Panc1 (cell line): ENCODE data around the gene POLG. TPM values are rescaled to one million over a fixed set of nuclear protein-coding genes. Genes with fewer than 3 reads are reported as not detected.

Experiments used
- ATAC-seq: fragments of 200-7000 bp; cut with Tn5 transposase; 2 replicates; pipeline ENCODE4 v1.9.1; 2020; ENCODE audit warnings: mild to moderate bottlenecking, moderate library complexity
- BruUV-seq: library from RNA; stranded (reverse); fragments of 400-500 nt; replicated peaks from 2 replicates; lab custom pipeline; 2021; lab: Mats Ljungman, UMichigan
- CTCF ChIA-PET: fragments of 300-600 bp; sonication (Branson Sonifier 250); formaldehyde crosslinking; loops from one replicate; lab custom pipeline; 2022; ENCODE audit warnings: antibody characterized with exemption; lab: Charles Lee
- POLR2A ChIA-PET: fragments of 300-600 bp; sonication (Branson Sonifier 250); formaldehyde crosslinking; loops from one replicate; lab custom pipeline; 2022; ENCODE audit warnings: antibody characterized with exemption; lab: Charles Lee
- DNase-seq: peaks from one replicate; pipeline ENCODE4 v3.0.0-alpha.2; 2010; ENCODE audit warnings: low read depth, low spot score
- H3K27ac ChIP-seq: 2 replicates; pipeline ENCODE4 v1.5.1; 2011; ENCODE audit warnings: mild to moderate bottlenecking, low read length, inconsistent platforms
- H3K27me3 ChIP-seq: fragments of 200-500 bp; sonication (Bioruptor generic); 2 replicates; pipeline ENCODE4 v1.6.0; 2014; ENCODE audit warnings: low read length, inconsistent platforms; ENCODE audit not compliant: control insufficient read depth, insufficient read depth
- H3K36me3 ChIP-seq: fragments of 200-500 bp; sonication (Bioruptor generic); 2 replicates; pipeline ENCODE4 v1.5.1; 2014; ENCODE audit warnings: inconsistent platforms, mild to moderate bottlenecking, low read length, moderate library complexity; ENCODE audit not compliant: control insufficient read depth, insufficient read depth
- H3K4me1 ChIP-seq: 2 replicates; pipeline ENCODE4 v1.5.1; 2011; ENCODE audit warnings: inconsistent platforms, mild to moderate bottlenecking, low read length, moderate library complexity; ENCODE audit not compliant: control insufficient read depth, insufficient read depth
- H3K4me3 ChIP-seq, 2 experiments: 2 replicates each; pipeline ENCODE4 v1.5.1; 2011 to 2012; ENCODE audit warnings: low read depth in 2 of 2, low read length in 2 of 2, mild to moderate bottlenecking in 2 of 2, inconsistent platforms in 1 of 2, moderate library complexity in 1 of 2
- H3K9me3 ChIP-seq: fragments of 200-500 bp; sonication (Bioruptor generic); 2 replicates; pipeline ENCODE4 v1.5.1; 2014; ENCODE audit warnings: low read depth, mild to moderate bottlenecking, inconsistent platforms, low read length, moderate library complexity; ENCODE audit not compliant: control insufficient read depth, insufficient read depth
- CTCF ChIP-seq: fragments of 450-650 bp; IDR thresholded peaks from 2 replicates; pipeline ENCODE4 v1.5.1; 2017; ENCODE audit warnings: mild to moderate bottlenecking
- POLR2AphosphoS5 ChIP-seq: IDR thresholded peaks from 2 replicates; pipeline ENCODE4 v1.6.1; 2012; ENCODE audit warnings: mild to moderate bottlenecking, low read depth, low read length, moderate library complexity
- REST ChIP-seq, 2 experiments: IDR thresholded peaks; 2 replicates each; pipeline ENCODE4 v1.6.1; 2011 to 2012; ENCODE audit warnings: low read depth in 2 of 2, control low read depth in 1 of 2, low read length in 1 of 2, mild to moderate bottlenecking in 1 of 2, moderate library complexity in 1 of 2; ENCODE audit not compliant: insufficient read depth in 1 of 2
- SIN3A ChIP-seq: IDR thresholded peaks from 2 replicates; pipeline ENCODE4 v1.6.1; 2012; ENCODE audit warnings: low read depth, mild to moderate bottlenecking, low read length, moderate library complexity, borderline replicate concordance; ENCODE audit not compliant: insufficient read depth
- TCF7L2 ChIP-seq: IDR thresholded peaks from 2 replicates; pipeline ENCODE4 v1.6.1; 2011; ENCODE audit warnings: mild to moderate bottlenecking, low read depth, low read length, inconsistent platforms
- in situ Hi-C: cut with HindIII; loops from 2 replicates; pipeline ENCODE4 v1.10.0; 2016; ENCODE audit warnings: low sequenced_read_pairs, low pct_unique_long_range_greater_than_20kb
- intact Hi-C: fragments of 100-400 bp; cut with micrococcal nuclease; formaldehyde crosslinking; loops from one replicate; pipeline ENCODE4 v1.10.0; 2022; ENCODE audit not compliant: unreplicated experiment
- total RNA-seq: library from RNA; stranded (reverse); gene quantifications from one replicate; pipeline ENCODE4 v1.2.1, GENCODE V29; 2021; ENCODE audit not compliant: unreplicated experiment

POLG gene
- total RNA-seq, 1 experiment from 2014 or later = 95.2 TPM

GRCh38 chr15:89381331-89381730 lies 46.7 kb upstream of the POLG start:
- in situ Hi-C loops = no loop called here
- intact Hi-C loops = no loop called here
- Histone ChIP-seq H3K9me3 (no peaks in the 10 kb centered on the region), H3K27me3 (no peaks in the 10 kb centered on the region; the same call in 1 of the 2 replicates), H3K4me3 (no peak overlapping the region), H3K36me3 (no peaks in the 10 kb centered on the region), H3K4me1 (no peaks in the 10 kb centered on the region), H3K27ac (no peak overlapping the region)
- ChIA-PET POLR2A (no interaction called here), CTCF (no interaction called here)
- no peak for TF ChIP-seq SIN3A
- no peak for TF ChIP-seq POLR2AphosphoS5
- no peak for TF ChIP-seq REST (IDR thresholded peaks at IDR 0.05; ENCODE audit: insufficient read depth in 1 of 2, low read depth in 2 of 2, low read length in 1 of 2)
- no peak for TF ChIP-seq CTCF
- no peak for TF ChIP-seq TCF7L2
- ATAC-seq (no peak), DNase-seq (no peak)
- BruUV-seq = no TSS peak

- in situ Hi-C loops = no loop called here
- no peak for TF ChIP-seq SIN3A
- TF ChIP-seq POLR2AphosphoS5 = no peak
- TF ChIP-seq REST (IDR thresholded peaks at IDR 0.05; ENCODE audit: insufficient read depth in 1 of 2, low read depth in 2 of 2, low read length in 1 of 2) = no peak
- TF ChIP-seq TCF7L2 = no peak
- TF ChIP-seq CTCF = no peak
- ATAC-seq (no peak), DNase-seq (no peak)
- Histone ChIP-seq H3K9me3 (no peaks in the 10 kb centered on the region), H3K4me1 (no peaks in the 10 kb centered on the region), H3K27me3 (no peaks in the 10 kb centered on the region; the same call in 1 of the 2 replicates), H3K36me3 (no peaks in the 10 kb centered on the region), H3K4me3 (no peak overlapping the region), H3K27ac (no peak overlapping the region)
- CTCF ChIA-PET = interaction anchor here (1.5 kb wide), 1 partner anchor 21 kb away, joined by 4 read pairs; no protein-coding TSS in a partner anchor
- POLR2A ChIA-PET = no interaction called here
- intact Hi-C loops = no loop called here
- no TSS peak for BruUV-seq
Observed at GRCh38 chr15:89379818-89380217, 45.2 kb upstream of the POLG start.
